ENCODE measurements around the gene TSR1. TPM values are rescaled to one million over a fixed set of nuclear protein-coding genes. Genes with fewer than 3 reads are reported as not detected.

TSR1 gene
- total RNA-seq, 1 experiment from 2014 or later, result 70.3 TPM

- no TSS peak for BruUV-seq (replicated peaks)
- Histone ChIP-seq H2AFZ (ENCODE audit: low read length) (no peak overlapping the region), H3F3A (ENCODE audit: low read length, unreplicated experiment) (no peaks in the 10 kb centered on the region), H3K4me3 (ENCODE audit: low read length) (no peak overlapping the region), H3K27me3 (ENCODE audit: low read length) (no peaks in the 10 kb centered on the region), H3K27ac (ENCODE audit: low read length) (no peak overlapping the region), H3K79me2 (ENCODE audit: low read length) (peaks cover 5% of the 10 kb centered on the region; the same call in 1 of the 2 replicates), H3K4me1 (ENCODE audit: insufficient read depth, low read length) (no peaks in the 10 kb centered on the region), H3K4me2 (ENCODE audit: low read length) (no peak overlapping the region), H3K9me2 (replicated peaks; ENCODE audit: low read length) (no peaks in the 10 kb centered on the region), H3K9ac (ENCODE audit: low read length) (no peak overlapping the region), H3K36me3 (ENCODE audit: low read depth, low read length) (peaks cover 4% of the 10 kb centered on the region; the same call in 1 of the 2 replicates), H4K20me1 (ENCODE audit: low read length) (no peaks in the 10 kb centered on the region), H3K9me3 (ENCODE audit: low read length) (no peaks in the 10 kb centered on the region)
- DNase-seq (no peak), ATAC-seq (no peak)
- TF ChIP-seq CTCF (conservative IDR thresholded peaks at IDR 0.05; ENCODE audit: low read depth, low read length) (no peak), EZH2phosphoT487 (IDR thresholded peaks at IDR 0.05; ENCODE audit: borderline replicate concordance, low read length) (no peak), EZH2 (IDR thresholded peaks at IDR 0.05; ENCODE audit: low read length, unreplicated experiment) (no peak)
- CTCF ChIA-PET, result no interaction called here
- POLR2A ChIA-PET (ENCODE audit: unreplicated experiment), result no interaction called here
- intact Hi-C loops (cut with micrococcal nuclease), result no loop called here
Measured at GRCh38 chr17:2295575-2295974, 40.7 kb downstream of the TSR1 start.

GRCh38 chr17:2292100-2292499, 44.2 kb downstream of the TSR1 start:
- no peaks in the 10 kb centered on the region for H3K9me2 ChIP-seq (replicated peaks; ENCODE audit: low read length)
- H3K4me1 ChIP-seq (ENCODE audit: insufficient read depth, low read length), result no peaks in the 10 kb centered on the region
- intact Hi-C loops (cut with micrococcal nuclease), result no loop called here
- H3K9me3 ChIP-seq (ENCODE audit: low read length), result no peaks in the 10 kb centered on the region
- H3K27ac ChIP-seq (ENCODE audit: low read length), result no peak overlapping the region
- H4K20me1 ChIP-seq (ENCODE audit: low read length), result no peaks in the 10 kb centered on the region
- CTCF ChIA-PET, result no interaction called here
- no peaks in the 10 kb centered on the region for H3K79me2 ChIP-seq (ENCODE audit: low read length)
- no peak overlapping the region for H3K4me2 ChIP-seq (ENCODE audit: low read length)
- H3K27me3 ChIP-seq (ENCODE audit: low read length), result no peaks in the 10 kb centered on the region
- TF ChIP-seq EZH2phosphoT487 (IDR thresholded peaks at IDR 0.05; ENCODE audit: borderline replicate concordance, low read length) (no peak), EZH2 (IDR thresholded peaks at IDR 0.05; ENCODE audit: low read length, unreplicated experiment) (no peak), CTCF (conservative IDR thresholded peaks at IDR 0.05; ENCODE audit: low read depth, low read length) (no peak)
- no peak overlapping the region for H3K4me3 ChIP-seq (ENCODE audit: low read length)
- peaks cover 4% of the 10 kb centered on the region; the same call in 1 of the 2 replicates for H3K36me3 ChIP-seq (ENCODE audit: low read depth, low read length)
- POLR2A ChIA-PET (ENCODE audit: unreplicated experiment), result no interaction called here
- ATAC-seq, result no peak
- BruUV-seq (replicated peaks), result no TSS peak
- H3K9ac ChIP-seq (ENCODE audit: low read length), result no peak overlapping the region
- H2AFZ ChIP-seq (ENCODE audit: low read length), result no peak overlapping the region
- no peaks in the 10 kb centered on the region for H3F3A ChIP-seq (ENCODE audit: low read length, unreplicated experiment)
- no peak for DNase-seq

GRCh38 chr17:2289878-2290478, 46.3 kb downstream of the TSR1 start:
- no peaks in the 10 kb centered on the region for H3F3A ChIP-seq (ENCODE audit: low read length, unreplicated experiment)
- TF ChIP-seq CTCF (conservative IDR thresholded peaks at IDR 0.05; ENCODE audit: low read depth, low read length), result no peak
- TF ChIP-seq EZH2phosphoT487 (IDR thresholded peaks at IDR 0.05; ENCODE audit: borderline replicate concordance, low read length), result no peak
- TF ChIP-seq EZH2 (IDR thresholded peaks at IDR 0.05; ENCODE audit: low read length, unreplicated experiment), result no peak
- no peaks in the 10 kb centered on the region for H3K4me1 ChIP-seq (ENCODE audit: insufficient read depth, low read length)
- no peaks in the 10 kb centered on the region for H3K27me3 ChIP-seq (ENCODE audit: low read length)
- ATAC-seq (no peak), DNase-seq (peak; percentile 14)
- no peaks in the 10 kb centered on the region for H3K9me2 ChIP-seq (replicated peaks; ENCODE audit: low read length)
- intact Hi-C loops (cut with micrococcal nuclease), result no loop called here
- no peak overlapping the region for H3K9ac ChIP-seq (ENCODE audit: low read length)
- ChIA-PET POLR2A (ENCODE audit: unreplicated experiment) (no interaction called here), CTCF (no interaction called here)
- H3K79me2 ChIP-seq (ENCODE audit: low read length), result no peaks in the 10 kb centered on the region
- BruUV-seq (replicated peaks), result no TSS peak
- H3K4me2 ChIP-seq (ENCODE audit: low read length), result no peak overlapping the region
- H2AFZ ChIP-seq (ENCODE audit: low read length), result no peak overlapping the region
- H4K20me1 ChIP-seq (ENCODE audit: low read length), result no peaks in the 10 kb centered on the region
- H3K9me3 ChIP-seq (ENCODE audit: low read length), result no peaks in the 10 kb centered on the region
- no peak overlapping the region for H3K4me3 ChIP-seq (ENCODE audit: low read length)
- peaks cover 4% of the 10 kb centered on the region; the same call in 1 of the 2 replicates for H3K36me3 ChIP-seq (ENCODE audit: low read depth, low read length)
- H3K27ac ChIP-seq (ENCODE audit: low read length), result no peak overlapping the region

Data from PC-3 (cell line).